ENCODE results near the gene SMPD3.

SMPD3 gene

DNA sequence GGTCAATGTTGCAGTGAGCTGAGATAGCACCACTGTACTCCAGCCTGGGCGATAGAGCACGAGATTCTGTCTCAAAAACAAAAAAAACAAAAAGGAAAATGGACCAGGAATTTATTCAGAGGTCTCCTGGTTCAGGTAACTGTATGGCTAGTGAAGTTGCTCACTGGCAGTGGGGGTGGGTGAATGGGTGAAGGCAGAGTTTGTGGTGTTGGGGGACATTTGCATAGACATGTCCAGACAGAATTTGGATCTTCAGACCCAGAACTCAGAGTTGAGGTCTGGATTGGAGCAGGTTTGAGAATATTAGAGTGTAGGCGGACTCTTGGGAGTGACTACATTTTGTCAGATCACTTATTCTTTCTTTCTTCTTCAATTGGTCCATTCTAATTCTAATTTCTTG, 55.0 kb downstream of the SMPD3 start:
- Histone ChIP-seq H3K9me3 (ENCODE audit: control insufficient read depth, low read length) (no peaks in the 10 kb centered on the region), H3K36me3 (ENCODE audit: control insufficient read depth, insufficient read depth, low read length) (no peaks in the 10 kb centered on the region), H3K27ac (ENCODE audit: low read depth, low read length, severe bottlenecking) (no peak overlapping the region), H3K4me3 (ENCODE audit: extremely low read depth, insufficient read depth, low read length, poor library complexity, severe bottlenecking) (no peak overlapping the region), H3K4me1 (ENCODE audit: control insufficient read depth, insufficient read depth, low read length, poor library complexity, severe bottlenecking) (no peaks in the 10 kb centered on the region)
- 63 to 89% methylated on average over 2 of the region's 3 CpGs for WGBS, 2 experiments (ENCODE audit: insufficient coverage in 2 of 2)

DNA sequence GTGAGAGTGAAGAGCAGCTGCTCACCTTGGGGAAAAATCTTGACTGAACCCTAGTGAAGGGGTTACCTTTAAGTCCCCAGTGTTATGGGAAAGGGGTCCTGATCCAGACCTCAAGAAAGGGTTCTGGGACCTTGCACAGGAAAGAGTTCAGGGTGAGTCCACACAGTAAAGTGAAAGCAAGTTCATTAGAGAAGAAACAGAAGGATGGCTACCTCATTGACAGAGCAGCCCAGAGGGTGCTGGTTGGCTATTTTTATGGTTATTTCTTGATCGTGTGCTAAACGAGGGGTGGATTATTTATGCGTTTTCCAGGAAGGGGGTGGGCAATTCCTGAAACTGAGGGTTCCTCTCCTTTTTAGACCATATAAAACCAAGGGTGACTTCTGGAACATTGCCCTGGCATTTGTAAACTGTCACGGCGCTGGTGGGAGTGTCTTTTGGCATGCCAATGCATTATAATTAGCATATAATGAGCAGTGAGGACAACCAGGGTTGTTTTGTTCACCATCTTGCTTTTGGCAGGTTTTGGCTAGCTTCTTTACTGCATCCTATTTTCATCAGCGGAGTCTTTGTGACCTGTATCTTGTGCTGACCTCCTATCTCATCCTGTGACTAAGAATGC, 58.4 kb downstream of the SMPD3 start:
- no peak overlapping the region for H3K27ac ChIP-seq (ENCODE audit: low read depth, low read length, severe bottlenecking)
- H3K4me1 ChIP-seq (ENCODE audit: control insufficient read depth, insufficient read depth, low read length, poor library complexity, severe bottlenecking), result no peaks in the 10 kb centered on the region
- H3K4me3 ChIP-seq (ENCODE audit: extremely low read depth, insufficient read depth, low read length, poor library complexity, severe bottlenecking), result no peak overlapping the region
- H3K36me3 ChIP-seq (ENCODE audit: control insufficient read depth, insufficient read depth, low read length), result no peaks in the 10 kb centered on the region
- H3K9me3 ChIP-seq (ENCODE audit: control insufficient read depth, low read length), result no peaks in the 10 kb centered on the region
- WGBS, 2 experiments (ENCODE audit: insufficient coverage in 2 of 2), result 80 to 95% methylated on average over 2 to 4 of the region's 6 CpGs

DNA sequence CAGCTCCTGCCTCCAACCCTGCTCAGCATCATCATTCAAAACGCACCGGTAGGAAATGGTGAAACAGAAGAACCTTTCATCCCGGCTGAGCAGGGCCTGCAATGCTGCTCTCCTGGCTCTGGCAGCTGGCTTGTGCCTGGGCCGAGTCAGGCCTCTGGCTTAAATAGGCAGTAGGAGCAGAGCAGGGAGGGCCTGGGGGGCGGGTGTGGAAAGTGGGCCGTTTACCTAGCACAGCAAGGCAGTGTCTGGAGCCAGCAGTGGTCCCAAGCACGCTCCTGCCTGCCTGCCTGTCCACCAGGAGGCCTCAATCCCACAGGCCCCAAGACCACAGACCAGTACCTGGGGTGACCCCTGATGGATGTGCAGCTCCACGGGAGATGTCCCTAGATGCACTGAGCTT, 59.3 kb downstream of the SMPD3 start:
- 72 to 85% methylated on average over 5 to 8 of the region's 8 CpGs for WGBS, 2 experiments (ENCODE audit: insufficient coverage in 2 of 2)
- H3K4me3 ChIP-seq (ENCODE audit: extremely low read depth, insufficient read depth, low read length, poor library complexity, severe bottlenecking), result no peak overlapping the region
- no peaks in the 10 kb centered on the region for H3K9me3 ChIP-seq (ENCODE audit: control insufficient read depth, low read length)

DNA sequence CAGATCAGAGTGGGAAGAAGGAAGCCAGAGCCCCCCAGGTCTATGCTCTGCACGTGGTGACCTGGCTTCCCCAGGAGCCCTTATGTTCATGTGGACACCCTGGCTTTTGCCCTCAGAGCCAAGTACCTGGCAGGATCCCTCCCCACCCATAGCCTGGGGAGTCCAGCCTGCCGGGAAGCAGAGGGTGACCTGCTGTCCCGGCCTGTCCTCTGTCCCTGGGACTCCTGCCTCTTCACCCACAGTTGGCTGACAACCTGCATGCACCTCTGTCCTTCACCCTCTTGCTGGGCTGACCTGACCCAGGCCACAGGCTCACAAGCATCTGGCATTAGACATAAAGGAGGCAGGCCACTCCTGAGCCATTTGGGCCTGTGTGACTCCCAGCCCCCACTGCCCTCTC, 60.2 kb downstream of the SMPD3 start:
- Histone ChIP-seq H3K36me3 (ENCODE audit: control insufficient read depth, insufficient read depth, low read length) (no peaks in the 10 kb centered on the region), H3K27ac (ENCODE audit: low read depth, low read length, severe bottlenecking) (no peak overlapping the region), H3K4me3 (ENCODE audit: extremely low read depth, insufficient read depth, low read length, poor library complexity, severe bottlenecking) (no peak overlapping the region), H3K9me3 (ENCODE audit: control insufficient read depth, low read length) (no peaks in the 10 kb centered on the region), H3K4me1 (ENCODE audit: control insufficient read depth, insufficient read depth, low read length, poor library complexity, severe bottlenecking) (no peaks in the 10 kb centered on the region)
- WGBS, 2 experiments (ENCODE audit: insufficient coverage in 2 of 2), result 84 to 93% methylated on average over 3 of the region's 3 CpGs

More for the DNA sequence above, 59.3 kb downstream of the SMPD3 start:
- no peak overlapping the region for H3K27ac ChIP-seq (ENCODE audit: low read depth, low read length, severe bottlenecking)
- no peaks in the 10 kb centered on the region for H3K36me3 ChIP-seq (ENCODE audit: control insufficient read depth, insufficient read depth, low read length)
- H3K4me1 ChIP-seq (ENCODE audit: control insufficient read depth, insufficient read depth, low read length, poor library complexity, severe bottlenecking), result no peaks in the 10 kb centered on the region

DNA sequence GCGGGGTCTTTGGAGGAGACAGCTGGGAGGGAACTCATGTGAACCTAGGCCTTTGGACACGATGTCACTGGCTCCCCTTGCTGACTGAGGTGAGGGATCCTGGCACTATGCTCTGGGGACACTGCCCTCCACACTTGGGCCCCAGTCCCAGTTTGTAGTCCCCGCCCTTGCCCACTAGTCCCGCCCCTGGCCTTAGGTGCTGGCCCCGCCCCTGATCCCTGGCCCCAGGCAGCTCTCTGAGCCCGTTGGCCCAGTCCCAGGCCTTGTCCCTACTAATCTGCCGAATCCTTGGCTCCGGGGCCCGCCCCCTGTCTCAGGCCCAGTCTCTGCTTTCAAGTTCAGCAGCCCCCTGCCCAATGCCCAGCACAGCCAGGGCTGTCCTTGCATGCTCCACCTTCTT, 61.0 kb downstream of the SMPD3 start:
- H3K9me3 ChIP-seq (ENCODE audit: control insufficient read depth, low read length), result no peaks in the 10 kb centered on the region
- 84 to 93% methylated on average over 7 to 8 of the region's 9 CpGs for WGBS, 2 experiments (ENCODE audit: insufficient coverage in 2 of 2)
- no peak overlapping the region for H3K4me3 ChIP-seq (ENCODE audit: extremely low read depth, insufficient read depth, low read length, poor library complexity, severe bottlenecking)
- H3K4me1 ChIP-seq (ENCODE audit: control insufficient read depth, insufficient read depth, low read length, poor library complexity, severe bottlenecking), result no peaks in the 10 kb centered on the region
- no peak overlapping the region for H3K27ac ChIP-seq (ENCODE audit: low read depth, low read length, severe bottlenecking)
- H3K36me3 ChIP-seq (ENCODE audit: control insufficient read depth, insufficient read depth, low read length), result no peaks in the 10 kb centered on the region

DNA sequence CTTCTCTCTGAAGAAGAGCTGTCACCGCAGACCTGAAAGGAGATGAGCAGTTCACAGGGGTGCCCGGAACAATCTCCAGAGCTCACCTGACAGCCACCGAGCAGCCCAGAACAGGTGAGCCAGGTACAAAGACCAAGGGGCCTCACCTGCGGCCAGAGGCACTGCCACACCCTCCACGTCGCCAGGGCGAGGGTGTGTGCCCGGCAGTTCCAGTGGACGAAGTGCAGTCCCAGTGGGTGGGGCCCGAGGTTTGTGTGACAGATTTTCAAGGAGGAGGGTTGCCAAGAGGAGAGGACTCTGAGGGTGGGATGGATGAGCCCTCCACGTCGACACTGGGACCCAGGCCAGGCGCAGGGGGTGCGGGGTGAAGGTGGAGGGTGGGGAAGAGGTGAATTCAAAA, 61.7 kb downstream of the SMPD3 start:
- 95 to 97% methylated on average over 12 to 14 of the region's 14 CpGs for WGBS, 2 experiments (ENCODE audit: insufficient coverage in 2 of 2)
- no peaks in the 10 kb centered on the region for H3K9me3 ChIP-seq (ENCODE audit: control insufficient read depth, low read length)
- no peaks in the 10 kb centered on the region for H3K4me1 ChIP-seq (ENCODE audit: control insufficient read depth, insufficient read depth, low read length, poor library complexity, severe bottlenecking)
- no peak overlapping the region for H3K4me3 ChIP-seq (ENCODE audit: extremely low read depth, insufficient read depth, low read length, poor library complexity, severe bottlenecking)
- H3K36me3 ChIP-seq (ENCODE audit: control insufficient read depth, insufficient read depth, low read length), result no peaks in the 10 kb centered on the region
- no peak overlapping the region for H3K27ac ChIP-seq (ENCODE audit: low read depth, low read length, severe bottlenecking)

DNA sequence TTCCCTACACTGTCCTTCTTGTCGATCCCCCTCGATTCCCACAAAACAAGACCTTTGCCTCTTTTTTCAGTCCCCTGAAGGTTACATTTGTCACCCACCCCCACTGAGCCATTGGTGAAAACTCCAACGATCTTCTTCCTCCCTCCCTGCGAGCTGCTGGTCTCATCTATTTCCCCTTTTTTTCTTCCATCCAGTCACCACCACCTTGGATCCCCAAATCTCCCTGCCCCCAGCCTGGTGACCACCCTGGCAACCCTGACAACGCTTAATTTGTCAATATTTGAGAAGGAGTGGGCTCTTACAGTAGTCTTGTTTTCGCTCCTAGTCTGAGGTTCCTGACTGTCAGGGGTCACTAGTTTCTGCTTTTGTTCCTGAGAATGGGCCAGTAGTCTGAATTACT, 62.9 kb downstream of the SMPD3 start:
- Histone ChIP-seq H3K36me3 (ENCODE audit: control insufficient read depth, insufficient read depth, low read length) (no peaks in the 10 kb centered on the region), H3K4me1 (ENCODE audit: control insufficient read depth, insufficient read depth, low read length, poor library complexity, severe bottlenecking) (no peaks in the 10 kb centered on the region), H3K27ac (ENCODE audit: low read depth, low read length, severe bottlenecking) (no peak overlapping the region), H3K4me3 (ENCODE audit: extremely low read depth, insufficient read depth, low read length, poor library complexity, severe bottlenecking) (no peak overlapping the region), H3K9me3 (ENCODE audit: control insufficient read depth, low read length) (no peaks in the 10 kb centered on the region)
- WGBS, 2 experiments (ENCODE audit: insufficient coverage in 2 of 2), result 76 to 77% methylated on average over 5 to 6 of the region's 6 CpGs

DNA sequence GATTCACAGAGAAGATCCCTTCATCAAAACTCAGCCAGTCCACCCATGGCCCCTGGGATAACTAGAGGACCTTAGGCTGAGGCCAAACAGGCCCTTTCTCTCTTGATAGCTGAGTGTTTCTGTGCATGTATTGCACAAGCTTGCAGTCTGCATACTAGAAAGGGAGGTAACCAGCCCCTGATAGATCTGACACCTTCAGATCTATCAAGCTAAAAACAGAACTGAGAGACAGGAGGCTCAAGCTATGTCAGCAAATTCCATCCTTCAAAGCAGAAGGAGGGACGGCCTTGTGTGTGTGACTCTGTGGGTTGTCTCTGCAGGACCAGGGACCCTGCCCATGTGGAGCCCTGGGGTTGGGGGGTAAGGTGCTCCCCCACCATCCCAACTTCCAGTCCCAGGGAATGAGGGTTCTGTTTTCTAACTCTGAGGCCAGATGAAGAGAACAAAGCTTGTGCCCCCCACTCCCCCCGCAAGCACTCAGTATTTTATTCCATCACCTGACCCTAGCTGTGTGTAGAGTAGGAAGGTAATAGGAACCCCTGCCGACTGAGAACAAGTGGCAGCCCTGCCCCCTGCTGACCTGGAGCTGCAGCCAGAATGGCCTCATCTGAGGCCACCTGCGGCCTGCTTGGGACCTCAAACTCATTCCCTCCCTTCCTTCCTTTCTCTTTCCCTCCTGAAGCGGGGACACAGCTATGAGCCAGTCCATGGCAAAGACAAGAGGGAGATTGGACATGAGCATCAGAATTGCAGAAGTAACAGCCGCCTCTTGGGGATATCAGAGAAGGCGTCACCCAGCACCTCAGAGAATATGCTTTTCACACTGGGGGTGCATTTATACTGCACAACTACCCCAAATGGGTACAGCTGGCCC, 63.8 kb downstream of the SMPD3 start:
- WGBS, 2 experiments (ENCODE audit: insufficient coverage in 2 of 2), result 64 to 74% methylated on average over 2 to 5 of the region's 7 CpGs

DNA sequence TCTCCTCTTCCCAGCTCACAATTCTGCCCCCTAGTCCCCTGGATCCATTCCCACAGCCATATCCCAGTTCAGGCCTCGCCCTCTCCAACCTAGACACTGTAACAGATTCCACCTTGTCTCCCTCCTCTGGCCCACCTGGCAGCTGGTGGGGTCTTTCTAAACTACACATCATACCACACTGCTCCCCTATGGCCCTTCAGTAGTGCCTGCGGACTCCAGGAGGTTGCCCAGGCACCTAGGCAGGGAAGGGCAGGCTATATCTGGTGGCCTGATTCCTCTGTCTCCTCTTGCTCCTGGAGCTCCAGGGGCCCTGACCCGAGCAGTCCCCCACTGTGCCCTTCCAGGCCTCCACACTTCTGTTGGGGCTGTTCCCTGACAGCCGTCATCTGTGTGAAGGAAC, 64.5 kb downstream of the SMPD3 start:
- WGBS, 2 experiments (ENCODE audit: insufficient coverage in 2 of 2), result 91 to 94% methylated on average over 3 to 4 of the region's 4 CpGs
- no peaks in the 10 kb centered on the region for H3K4me1 ChIP-seq (ENCODE audit: control insufficient read depth, insufficient read depth, low read length, poor library complexity, severe bottlenecking)
- H3K4me3 ChIP-seq (ENCODE audit: extremely low read depth, insufficient read depth, low read length, poor library complexity, severe bottlenecking), result no peak overlapping the region
- H3K27ac ChIP-seq (ENCODE audit: low read depth, low read length, severe bottlenecking), result no peak overlapping the region
- H3K9me3 ChIP-seq (ENCODE audit: control insufficient read depth, low read length), result no peaks in the 10 kb centered on the region
- H3K36me3 ChIP-seq (ENCODE audit: control insufficient read depth, insufficient read depth, low read length), result no peaks in the 10 kb centered on the region

More for the DNA sequence above, 63.8 kb downstream of the SMPD3 start:
- Histone ChIP-seq H3K9me3 (ENCODE audit: control insufficient read depth, low read length) (no peaks in the 10 kb centered on the region), H3K4me3 (ENCODE audit: extremely low read depth, insufficient read depth, low read length, poor library complexity, severe bottlenecking) (no peak overlapping the region), H3K36me3 (ENCODE audit: control insufficient read depth, insufficient read depth, low read length) (no peaks in the 10 kb centered on the region), H3K4me1 (ENCODE audit: control insufficient read depth, insufficient read depth, low read length, poor library complexity, severe bottlenecking) (no peaks in the 10 kb centered on the region), H3K27ac (ENCODE audit: low read depth, low read length, severe bottlenecking) (no peak overlapping the region)

DNA sequence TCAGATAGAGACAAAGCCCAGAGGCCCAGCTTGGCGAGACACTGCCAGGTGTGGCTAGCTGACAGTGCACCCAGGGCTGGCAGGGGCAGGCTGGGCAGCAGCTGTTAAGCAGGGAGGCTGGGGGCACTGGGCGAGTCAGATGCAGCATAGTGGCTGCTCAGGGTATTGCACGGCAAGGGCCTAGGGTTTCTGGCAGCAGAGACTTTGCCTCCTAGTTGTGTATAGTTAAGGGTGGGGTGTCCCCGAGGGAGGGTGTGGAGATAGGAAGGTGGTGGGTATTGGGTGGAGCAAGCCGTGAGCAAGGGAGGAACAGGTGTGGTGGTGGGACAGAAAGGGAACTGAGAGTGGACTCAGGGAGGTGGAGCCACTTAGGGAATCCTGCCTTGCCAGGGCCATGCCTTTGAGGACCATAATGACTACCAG, 66.0 kb downstream of the SMPD3 start:
- Histone ChIP-seq H3K9me3 (ENCODE audit: control insufficient read depth, low read length) (no peaks in the 10 kb centered on the region), H3K4me3 (ENCODE audit: extremely low read depth, insufficient read depth, low read length, poor library complexity, severe bottlenecking) (no peak overlapping the region), H3K27ac (ENCODE audit: low read depth, low read length, severe bottlenecking) (no peak overlapping the region), H3K36me3 (ENCODE audit: control insufficient read depth, insufficient read depth, low read length) (no peaks in the 10 kb centered on the region), H3K4me1 (ENCODE audit: control insufficient read depth, insufficient read depth, low read length, poor library complexity, severe bottlenecking) (no peaks in the 10 kb centered on the region)
- 79 to 92% methylated on average over 5 of the region's 5 CpGs for WGBS, 2 experiments (ENCODE audit: insufficient coverage in 2 of 2)

DNA sequence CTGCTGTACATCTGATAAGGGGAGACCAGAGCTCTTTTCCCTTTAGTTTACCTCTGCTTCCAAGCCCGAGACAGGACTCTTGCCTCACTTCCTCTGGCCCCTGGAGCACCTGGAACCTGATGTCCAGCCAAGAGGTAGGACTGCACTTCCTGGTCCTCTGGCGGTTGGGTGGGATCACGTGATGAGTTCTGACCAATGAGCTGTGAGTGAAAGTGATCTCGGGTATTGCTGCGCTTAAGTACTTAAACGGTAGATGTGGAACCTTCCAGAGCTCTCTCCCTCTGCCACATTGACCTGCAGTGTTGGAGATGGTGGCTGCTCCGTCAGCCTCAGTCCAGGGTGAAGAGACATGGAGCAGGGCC, 67.0 kb downstream of the SMPD3 start:
- Histone ChIP-seq H3K27ac (ENCODE audit: low read depth, low read length, severe bottlenecking) (no peak overlapping the region), H3K36me3 (ENCODE audit: control insufficient read depth, insufficient read depth, low read length) (no peaks in the 10 kb centered on the region), H3K9me3 (ENCODE audit: control insufficient read depth, low read length) (no peaks in the 10 kb centered on the region), H3K4me3 (ENCODE audit: extremely low read depth, insufficient read depth, low read length, poor library complexity, severe bottlenecking) (no peak overlapping the region), H3K4me1 (ENCODE audit: control insufficient read depth, insufficient read depth, low read length, poor library complexity, severe bottlenecking) (no peaks in the 10 kb centered on the region)
- 92 to 97% methylated on average over 5 of the region's 7 CpGs for WGBS, 2 experiments (ENCODE audit: insufficient coverage in 2 of 2)

Data from mesodermal cell (in vitro differentiated cells).